H1 (cell line): ENCODE results near the gene SYNJ2. TPM values are rescaled to one million over a fixed set of nuclear protein-coding genes. Genes with fewer than 3 reads are reported as not detected.
"Not testable (repeated sequence)": the region's sequence is repeated elsewhere in the genome, so short reads cannot be mapped to it uniquely, and the experiment has no call there.

Experiments
- CTCF ChIA-PET: fragments of 300-600 bp; sonication (Branson Sonifier 250); formaldehyde crosslinking; loops from one replicate; lab custom pipeline; 2021; ENCODE audit not compliant: partially characterized antibody; lab: Charles Lee
- POLR2A ChIA-PET: fragments of 300-600 bp; sonication (Branson Sonifier 250); formaldehyde crosslinking; loops from one replicate; lab custom pipeline; 2021; ENCODE audit warnings: inconsistent platforms; ENCODE audit not compliant: partially characterized antibody; lab: Charles Lee
- DNase-seq, 2 experiments: peaks; one replicate each; pipeline versions ENCODE4 v3.0.0 to v3.0.0-alpha.2; 2010 to 2022; ENCODE audit warnings: low spot score in 2 of 2, low read depth in 1 of 2, mixed read lengths in 1 of 2
- FAIRE-seq: peaks from 2 replicates; lab custom pipeline; 2011; peaks lifted over from hg19 to GRCh38; lab: Jason Lieb, UNC
- H2AFZ ChIP-seq: 2 replicates; pipeline ENCODE4 v1.8.1; 2012; ENCODE audit warnings: low read length, inconsistent platforms
- H2AK5ac ChIP-seq: 2 replicates; pipeline ENCODE4 v1.6.1; 2013; ENCODE audit warnings: low read depth, low read length
- H2BK120ac ChIP-seq: replicated peaks from 2 replicates; pipeline ENCODE3; 2013; ENCODE audit warnings: low read depth, low read length, inconsistent platforms
- H2BK12ac ChIP-seq: 2 replicates; pipeline ENCODE4 v1.6.1; 2013; ENCODE audit warnings: low read depth, low read length
- H2BK15ac ChIP-seq: 2 replicates; pipeline ENCODE4 v1.6.1; 2013; ENCODE audit warnings: low read length
- H2BK20ac ChIP-seq: 2 replicates; pipeline ENCODE4 v1.6.1; 2013; ENCODE audit warnings: low read length
- H2BK5ac ChIP-seq: 2 replicates; pipeline ENCODE4 v1.6.1; 2013; ENCODE audit warnings: low read depth, low read length
- H3K14ac ChIP-seq: 2 replicates; pipeline ENCODE4 v1.6.1; 2013; ENCODE audit warnings: inconsistent platforms; ENCODE audit not compliant: insufficient read length
- H3K18ac ChIP-seq: 2 replicates; pipeline ENCODE4 v1.6.1; 2013; ENCODE audit warnings: low read length; ENCODE audit errors: extremely low read depth
- H3K23ac ChIP-seq: 2 replicates; pipeline ENCODE4 v1.6.1; 2013; ENCODE audit warnings: inconsistent platforms; ENCODE audit not compliant: insufficient read length
- H3K23me2 ChIP-seq: 2 replicates; pipeline ENCODE4 v1.6.1; 2013; ENCODE audit warnings: low read depth, low read length
- H3K27ac ChIP-seq: 2 replicates; pipeline ENCODE4 v1.6.1; 2011; ENCODE audit warnings: low read depth, low read length, inconsistent platforms
- H3K27me3 ChIP-seq, 4 experiments: replicated peaks in 1 of 4; 1 replicate in 1 of 4; 2 replicates in 3 of 4; pipeline versions ENCODE4 v1.6.1 to v1.8.1; 2011 to 2013; ENCODE audit warnings: low read length in 3 of 4, mild to moderate bottlenecking in 3 of 4, inconsistent platforms in 2 of 4, mixed read lengths in 2 of 4, moderate library complexity in 1 of 4; ENCODE audit not compliant: control insufficient read depth in 3 of 4, insufficient read depth in 3 of 4; ENCODE audit errors: extremely low read depth in 1 of 4
- H3K36me3 ChIP-seq, 4 experiments: 2 replicates each; pipeline versions ENCODE4 v1.6.1 to v1.8.1; 2011 to 2013; ENCODE audit warnings: mild to moderate bottlenecking in 4 of 4, low read length in 3 of 4, moderate library complexity in 2 of 4, control low read depth in 1 of 4, inconsistent platforms in 1 of 4; ENCODE audit not compliant: insufficient read depth in 4 of 4, control insufficient read depth in 2 of 4
- H3K4ac ChIP-seq: replicated peaks from 2 replicates; pipeline ENCODE3; 2013; ENCODE audit warnings: low read length, low read depth, mixed read lengths, inconsistent platforms; ENCODE audit not compliant: insufficient read length
- H3K4me1 ChIP-seq, 4 experiments: replicated peaks in 1 of 4; 1 replicate in 1 of 4; 2 replicates in 3 of 4; pipeline versions ENCODE4 v1.6.1 to v1.8.1; 2011 to 2013; ENCODE audit warnings: low read length in 3 of 4, inconsistent platforms in 2 of 4, mixed read lengths in 1 of 4; ENCODE audit not compliant: insufficient read depth in 4 of 4, control insufficient read depth in 3 of 4
- H3K4me2 ChIP-seq, 2 experiments: 2 replicates each; pipeline versions ENCODE4 v1.6.1 to v1.8.1; 2011 to 2013; ENCODE audit warnings: low read depth in 2 of 2, low read length in 2 of 2, control low read depth in 1 of 2, inconsistent platforms in 1 of 2, mild to moderate bottlenecking in 1 of 2; ENCODE audit not compliant: insufficient read depth in 1 of 2
- H3K4me3 ChIP-seq, 4 experiments: fragments of 200-600, 300-600 bp in 1 of 4; sonication (generic), shearing (Covaris generic), sonication (Bioruptor Twin) in 1 of 4; 2 replicates each; pipeline versions ENCODE4 v1.5.1 to v1.8.1; 2011 to 2016; ENCODE audit warnings: low read length in 4 of 4, low read depth in 3 of 4, control low read depth in 2 of 4, inconsistent platforms in 2 of 4, mild to moderate bottlenecking in 2 of 4, mixed read lengths in 1 of 4, moderate library complexity in 1 of 4; ENCODE audit not compliant: insufficient read depth in 2 of 4; ENCODE audit errors: extremely low read depth in 1 of 4
- H3K56ac ChIP-seq: replicated peaks from 2 replicates; pipeline ENCODE3; 2013; ENCODE audit warnings: low read depth, mild to moderate bottlenecking, mixed read lengths, low read length, inconsistent platforms; ENCODE audit not compliant: insufficient read length
- H3K79me1 ChIP-seq: 2 replicates; pipeline ENCODE4 v1.6.1; 2013; ENCODE audit warnings: low read depth, low read length, control low read depth
- H3K79me2 ChIP-seq, 2 experiments: 2 replicates each; pipeline versions ENCODE4 v1.6.1 to v1.8.1; 2012 to 2013; ENCODE audit warnings: low read length in 2 of 2, mild to moderate bottlenecking in 2 of 2, inconsistent platforms in 1 of 2; ENCODE audit not compliant: insufficient read depth in 2 of 2, control insufficient read depth in 1 of 2
- H3K9ac ChIP-seq, 4 experiments: replicated peaks in 1 of 4; 1 replicate in 1 of 4; 2 replicates in 3 of 4; pipeline versions ENCODE4 v1.6.1 to v1.8.1; 2011 to 2013; ENCODE audit warnings: low read depth in 3 of 4, low read length in 3 of 4, control low read depth in 2 of 4, mild to moderate bottlenecking in 2 of 4, moderate library complexity in 2 of 4, inconsistent platforms in 1 of 4; ENCODE audit errors: extremely low read depth in 1 of 4
- H3K9me3 ChIP-seq, 2 experiments: 2 replicates each; pipeline versions ENCODE4 v1.6.1 to v1.8.1; 2012 to 2013; ENCODE audit warnings: mild to moderate bottlenecking in 2 of 2, moderate library complexity in 2 of 2, control low read depth in 1 of 2, inconsistent platforms in 1 of 2, low read depth in 1 of 2, low read length in 1 of 2, mixed read lengths in 1 of 2; ENCODE audit not compliant: insufficient read depth in 2 of 2
- H4K20me1 ChIP-seq, 2 experiments: replicated peaks in 1 of 2; 2 replicates each; pipeline versions ENCODE3 to v1.8.1; 2011 to 2013; ENCODE audit warnings: inconsistent platforms in 2 of 2, low read length in 2 of 2, mild to moderate bottlenecking in 1 of 2; ENCODE audit not compliant: insufficient read depth in 2 of 2, control insufficient read depth in 1 of 2
- H4K5ac ChIP-seq: 2 replicates; pipeline ENCODE4 v1.6.1; 2013; ENCODE audit warnings: low read length, low read depth, mixed read lengths, inconsistent platforms; ENCODE audit not compliant: insufficient read length
- H4K8ac ChIP-seq: 2 replicates; pipeline ENCODE4 v1.8.0; 2013; ENCODE audit warnings: mild to moderate bottlenecking, moderate library complexity, low read length, inconsistent platforms; ENCODE audit not compliant: insufficient read depth; ENCODE audit errors: extremely low read depth
- H4K91ac ChIP-seq: replicated peaks from 2 replicates; pipeline ENCODE3; 2013; ENCODE audit warnings: low read length, mixed read lengths, inconsistent platforms; ENCODE audit not compliant: insufficient read length
- ATF3 ChIP-seq: IDR thresholded peaks from 2 replicates; pipeline ENCODE4 v1.6.1; 2011; ENCODE audit warnings: low read depth, mild to moderate bottlenecking, low read length; ENCODE audit not compliant: insufficient read depth
- BRCA1 ChIP-seq: IDR thresholded peaks from 2 replicates; pipeline ENCODE4 v1.6.1; 2012; ENCODE audit warnings: low read depth, low read length, improper control_type of control experiment
- EGR1 ChIP-seq: IDR thresholded peaks from 2 replicates; pipeline ENCODE4 v1.6.1; 2011; ENCODE audit warnings: low read depth, low read length, borderline replicate concordance
- MAX ChIP-seq: IDR thresholded peaks from 2 replicates; pipeline ENCODE4 v1.6.1; 2012; ENCODE audit warnings: inconsistent platforms
- SAP30 ChIP-seq: fragments of 300-600 bp; sonication (generic); IDR thresholded peaks from 2 replicates; pipeline ENCODE4 v1.7.1; 2012; ENCODE audit warnings: low read length, moderate library complexity, mild to moderate bottlenecking, inconsistent platforms; ENCODE audit not compliant: insufficient read depth, insufficient replicate concordance
- TBP ChIP-seq: IDR thresholded peaks from 2 replicates; pipeline ENCODE4 v1.6.1; 2011; ENCODE audit warnings: low read depth, low read length, improper control_type of control experiment
- WGBS, 2 experiments: shearing (Covaris generic) in 1 of 2; methylation state at CpG; one replicate each; pipeline versions ENCODE4 v1.1.6 to v1.1.7; 2013 to 2015; ENCODE audit warnings: low lambda C conversion rate in 2 of 2, mixed read lengths in 2 of 2, inconsistent platforms in 1 of 2, low coverage in 1 of 2, missing lambda C conversion rate in 1 of 2; ENCODE audit not compliant: insufficient replicate concordance in 2 of 2, insufficient coverage in 1 of 2, insufficient read length in 1 of 2; ENCODE audit errors: extremely low coverage in 1 of 2, missing lambda C conversion rate in 1 of 2; 5-methylcytosine and 5-hydroxymethylcytosine counted together
- polyA plus RNA-seq, 7 experiments: library from polyadenylated mRNA; depleted of rRNA in 3 of 7; stranded (reverse) in 5 of 7; unstranded in 2 of 7; fragments of >200 nt in 5 of 7; fragments of 200-250 nt in 2 of 7; gene quantifications; 1 replicate in 5 of 7; 2 replicates in 1 of 7; 4 replicates in 1 of 7; pipeline versions ENCODE4 v1.2.1 to v1.2.3, GENCODE V29; 2011 to 2013; ENCODE audit warnings: missing spikeins in 2 of 7, mixed read lengths in 2 of 7
- total RNA-seq: library from RNA; stranded (reverse); fragmentation: NEBNext Ultra II Directional; extraction: Animal tissue kit (Norgen Biotek cat#: 25700); gene quantifications from 2 replicates; pipeline ENCODE4 v1.2.1, GENCODE V29; 2021

SYNJ2 gene
- total and polyA plus RNA-seq, 2 of the 8 experiments (the other 6 are each of a cell fraction or from before 2014, with no cell fraction given) = 3.7 to 13.9 TPM

- TF ChIP-seq SAP30 (no peak), TBP (no peak), BRCA1 (no peak), EGR1 (no peak), MAX (no peak), ATF3 (no peak)
These were observed 43.7 kb upstream of the SYNJ2 start (continued) for GRCh38 chr6:157937916-157938315.

- H3K4me1 ChIP-seq, H4K8ac ChIP-seq, H2BK20ac ChIP-seq, H3K79me2 ChIP-seq, DNase-seq, H3K23me2 ChIP-seq, H3K9me3 ChIP-seq, H3K4ac ChIP-seq, H2AK5ac ChIP-seq, H3K4me3 ChIP-seq, H4K20me1 ChIP-seq, H2BK15ac ChIP-seq, H3K18ac ChIP-seq, H3K56ac ChIP-seq, H3K23ac ChIP-seq, H2BK5ac ChIP-seq, H4K5ac ChIP-seq, FAIRE-seq, H2BK12ac ChIP-seq, H3K79me1 ChIP-seq, H2AFZ ChIP-seq, H4K91ac ChIP-seq, H3K27me3 ChIP-seq, H3K27ac ChIP-seq, H2BK120ac ChIP-seq, POLR2A ChIA-PET, H3K9ac ChIP-seq, H3K14ac ChIP-seq, H3K4me2 ChIP-seq: not testable (repeated sequence)
- CTCF ChIA-PET = interaction anchor here (1.2 to 3.2 kb wide), 2 partner anchors 67 to 131 kb away, joined by 3 to 11 read pairs; no protein-coding TSS in a partner anchor
- 96% methylated on average over 12 of the region's 12 CpGs; no CpG with 5 or more reads in 1 of the 2 experiments for WGBS, 2 experiments
- peaks cover 10 to 58% (median 34%) of the 10 kb centered on the region in 4 experiments for H3K36me3 ChIP-seq
These were observed 41.2 kb upstream of the SYNJ2 start for GRCh38 chr6:157940375-157941036.
